ENCODE results near the gene AHRR. TPM values are rescaled to one million over a fixed set of nuclear protein-coding genes. Genes with fewer than 3 reads are reported as not detected.
A peak's percentile ranks its signal among the peaks of the same experiment; 100 is the strongest.

Gene AHRR
- total RNA-seq, 1 experiment from 2014 or later: 3.2 TPM

DNA sequence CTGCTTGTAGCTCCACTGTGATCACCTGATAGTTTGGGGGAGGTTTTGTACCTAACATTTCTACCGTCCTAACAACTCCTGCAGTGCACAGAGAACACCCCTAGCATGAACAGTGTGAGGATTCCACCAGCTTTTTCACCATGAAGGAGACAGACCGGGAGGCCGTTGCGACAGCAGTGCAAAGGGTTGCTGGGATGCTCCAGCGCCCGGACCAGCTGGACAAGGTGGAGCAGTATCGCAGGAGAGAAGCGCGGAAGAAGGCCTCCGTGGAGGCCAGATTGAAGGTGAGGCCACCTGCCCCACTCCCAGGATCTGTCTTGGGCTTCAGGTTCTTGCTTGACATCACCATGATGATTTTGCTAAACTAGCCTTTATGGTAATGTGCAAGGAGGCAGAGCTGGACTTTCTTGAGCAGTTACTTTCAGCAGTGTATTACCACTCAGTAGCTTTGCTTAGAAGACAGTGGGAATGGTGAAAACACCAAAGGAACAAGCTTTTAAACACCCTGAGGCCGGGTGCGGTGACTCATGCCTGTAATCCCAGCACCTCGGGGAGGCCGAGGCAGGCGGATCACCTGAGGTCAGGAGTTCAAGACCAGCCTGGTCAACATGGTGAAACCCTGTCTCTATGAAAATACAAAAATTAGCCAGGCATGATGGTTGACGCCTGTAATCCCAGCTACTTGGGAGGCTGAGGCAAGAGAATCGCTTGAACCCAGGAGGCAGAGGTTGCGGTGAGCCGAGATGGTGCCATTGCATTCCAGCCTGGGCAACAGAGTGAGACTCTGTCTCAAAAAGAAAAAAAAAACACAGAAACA, 124.8 kb downstream of the AHRR start:
- H3K27me3 Mint-ChIP-seq (ENCODE audit: insufficient read depth, unreplicated experiment): no peaks in the 10 kb centered on the region
- peak overlapping the region; percentile 76 for H3K27ac Mint-ChIP-seq (ENCODE audit: low read depth, unreplicated experiment)
- H3K4me1 Mint-ChIP-seq (ENCODE audit: insufficient read depth, unreplicated experiment): peaks cover 21% of the 10 kb centered on the region
- no peak overlapping the region for H3K4me3 Mint-ChIP-seq (ENCODE audit: unreplicated experiment)
- no peaks in the 10 kb centered on the region for H3K9me3 Mint-ChIP-seq (ENCODE audit: unreplicated experiment)
- DNase-seq (ENCODE audit: unreplicated experiment): no peak
- TF ChIP-seq, protein P1, sequence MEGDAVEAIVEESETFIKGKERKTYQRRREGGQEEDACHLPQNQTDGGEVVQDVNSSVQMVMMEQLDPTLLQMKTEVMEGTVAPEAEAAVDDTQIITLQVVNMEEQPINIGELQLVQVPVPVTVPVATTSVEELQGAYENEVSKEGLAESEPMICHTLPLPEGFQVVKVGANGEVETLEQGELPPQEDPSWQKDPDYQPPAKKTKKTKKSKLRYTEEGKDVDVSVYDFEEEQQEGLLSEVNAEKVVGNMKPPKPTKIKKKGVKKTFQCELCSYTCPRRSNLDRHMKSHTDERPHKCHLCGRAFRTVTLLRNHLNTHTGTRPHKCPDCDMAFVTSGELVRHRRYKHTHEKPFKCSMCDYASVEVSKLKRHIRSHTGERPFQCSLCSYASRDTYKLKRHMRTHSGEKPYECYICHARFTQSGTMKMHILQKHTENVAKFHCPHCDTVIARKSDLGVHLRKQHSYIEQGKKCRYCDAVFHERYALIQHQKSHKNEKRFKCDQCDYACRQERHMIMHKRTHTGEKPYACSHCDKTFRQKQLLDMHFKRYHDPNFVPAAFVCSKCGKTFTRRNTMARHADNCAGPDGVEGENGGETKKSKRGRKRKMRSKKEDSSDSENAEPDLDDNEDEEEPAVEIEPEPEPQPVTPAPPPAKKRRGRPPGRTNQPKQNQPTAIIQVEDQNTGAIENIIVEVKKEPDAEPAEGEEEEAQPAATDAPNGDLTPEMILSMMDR (IDR thresholded peaks at IDR 0.05; ENCODE audit: unreplicated experiment): no peak
- CTCF ChIA-PET: interaction anchor here (0.6 to 3.0 kb wide), 27 partner anchors 10 to 457 kb away, joined by 3 to 15 read pairs (median 4); partner anchors contain the start of gene CEP72
- POLR2A ChIA-PET: interaction anchor here (0.5 to 1.9 kb wide), 8 partner anchors 12 to 1373 kb away, joined by 3 to 9 read pairs (median 4); no protein-coding TSS in a partner anchor
- BruUV-seq (replicated peaks): no TSS peak
- peaks cover 51% of the 10 kb centered on the region for H3K36me3 Mint-ChIP-seq (ENCODE audit: insufficient read depth, unreplicated experiment)
- intact Hi-C loops (cut with micrococcal nuclease): loop anchor here (10.0 kb wide), 1 partner anchor 459 kb away; no protein-coding TSS in a partner anchor

DNA sequence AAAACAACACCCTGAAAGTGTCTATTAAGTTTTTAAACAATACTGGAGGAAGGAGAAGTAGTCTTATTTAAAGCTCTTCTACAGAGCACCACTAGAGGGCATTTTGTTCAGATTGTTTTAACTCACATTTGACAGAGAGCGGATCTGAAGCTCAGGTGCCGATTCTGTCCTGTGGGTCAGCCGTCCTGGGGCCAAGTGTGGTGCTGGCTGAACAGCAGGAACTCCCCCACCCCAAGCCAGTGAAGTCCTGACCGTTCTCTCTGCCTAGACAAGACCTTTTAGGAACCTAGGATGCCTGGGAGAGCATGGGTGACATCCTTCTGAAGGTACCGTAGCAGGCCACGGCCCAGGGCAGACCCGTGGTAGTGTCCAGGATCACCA, 125.4 kb downstream of the AHRR start:
- no peaks in the 10 kb centered on the region for H3K27me3 Mint-ChIP-seq (ENCODE audit: insufficient read depth, unreplicated experiment)
- CTCF ChIA-PET: interaction anchor here (0.6 to 3.0 kb wide), 22 partner anchors 10 to 456 kb away, joined by 3 to 15 read pairs (median 4); partner anchors contain the start of gene CEP72
- TF ChIP-seq, protein P1 (IDR thresholded peaks at IDR 0.05; ENCODE audit: unreplicated experiment): peak; percentile 46
- intact Hi-C loops (cut with micrococcal nuclease): loop anchor here (10.0 kb wide), 1 partner anchor 458 kb away; no protein-coding TSS in a partner anchor
- peaks cover 57% of the 10 kb centered on the region for H3K36me3 Mint-ChIP-seq (ENCODE audit: insufficient read depth, unreplicated experiment)
- DNase-seq (ENCODE audit: unreplicated experiment): peak; percentile 52
- no peak overlapping the region for H3K27ac Mint-ChIP-seq (ENCODE audit: low read depth, unreplicated experiment)
- no TSS peak for BruUV-seq (replicated peaks)
- H3K9me3 Mint-ChIP-seq (ENCODE audit: unreplicated experiment): no peaks in the 10 kb centered on the region
- POLR2A ChIA-PET: interaction anchor here (0.7 to 1.9 kb wide), 5 partner anchors 25 to 167 kb away, joined by 3 to 9 read pairs (median 5); no protein-coding TSS in a partner anchor
- H3K4me3 Mint-ChIP-seq (ENCODE audit: unreplicated experiment): no peak overlapping the region
- peaks cover 21% of the 10 kb centered on the region for H3K4me1 Mint-ChIP-seq (ENCODE audit: insufficient read depth, unreplicated experiment)

DNA sequence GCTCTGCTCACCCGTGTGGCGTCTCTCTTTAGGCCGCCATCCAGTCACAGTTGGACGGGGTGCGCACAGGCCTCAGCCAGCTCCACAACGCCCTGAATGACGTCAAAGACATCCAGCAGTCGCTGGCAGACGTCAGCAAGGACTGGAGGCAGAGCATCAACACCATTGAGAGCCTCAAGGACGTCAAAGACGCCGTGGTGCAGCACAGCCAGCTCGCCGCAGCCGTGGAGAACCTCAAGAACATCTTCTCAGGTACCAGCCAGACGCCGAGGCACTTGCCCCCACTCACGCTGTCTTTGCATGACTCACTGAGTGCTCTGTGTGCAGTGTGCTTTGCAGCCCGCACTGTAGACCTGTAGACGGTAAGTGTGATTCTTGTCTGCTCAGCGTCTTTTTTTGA, 126.0 kb downstream of the AHRR start:
- ChIA-PET CTCF (interaction anchor here (0.6 to 3.0 kb wide), 11 partner anchors 10 to 453 kb away, joined by 3 to 15 read pairs (median 4); no protein-coding TSS in a partner anchor), POLR2A (interaction anchor here (0.9 kb wide), 1 partner anchor 24 kb away, joined by 9 read pairs; no protein-coding TSS in a partner anchor)
- Mint-ChIP-seq H3K27ac (ENCODE audit: low read depth, unreplicated experiment) (no peak overlapping the region), H3K36me3 (ENCODE audit: insufficient read depth, unreplicated experiment) (peaks cover 63% of the 10 kb centered on the region), H3K9me3 (ENCODE audit: unreplicated experiment) (no peaks in the 10 kb centered on the region), H3K4me3 (ENCODE audit: unreplicated experiment) (no peak overlapping the region), H3K4me1 (ENCODE audit: insufficient read depth, unreplicated experiment) (peaks cover 21% of the 10 kb centered on the region), H3K27me3 (ENCODE audit: insufficient read depth, unreplicated experiment) (no peaks in the 10 kb centered on the region)
- no TSS peak for BruUV-seq (replicated peaks)
- DNase-seq (ENCODE audit: unreplicated experiment): no peak
- intact Hi-C loops (cut with micrococcal nuclease): loop anchor here (10.0 kb wide), 1 partner anchor 457 kb away; no protein-coding TSS in a partner anchor
- TF ChIP-seq, protein P1 (IDR thresholded peaks at IDR 0.05; ENCODE audit: unreplicated experiment): no peak
